Keratinocyte (primary cell): ENCODE results near the gene CARMIL1. TPM values are rescaled to one million over a fixed set of nuclear protein-coding genes. Genes with fewer than 3 reads are reported as not detected.

Source experiments
- DNase-seq: peaks from one replicate; pipeline ENCODE4 v3.0.0-alpha.2; 2011; ENCODE audit warnings: low read depth, missing footprints, low spot score
- FAIRE-seq: peaks from 2 replicates; lab custom pipeline; 2011; peaks lifted over from hg19 to GRCh38; lab: Jason Lieb, UNC
- H2AFZ ChIP-seq: 2 replicates; pipeline ENCODE4 v1.6.0; 2012; ENCODE audit warnings: low read length, control low read depth, inconsistent platforms; ENCODE audit not compliant: control insufficient read depth
- H3K27ac ChIP-seq: 2 replicates; pipeline ENCODE4 v1.5.1; 2011; ENCODE audit warnings: low read length; ENCODE audit not compliant: control insufficient read depth, insufficient read depth
- H3K27me3 ChIP-seq: 3 replicates; pipeline ENCODE4 v1.6.0; 2011; ENCODE audit warnings: low read length; ENCODE audit not compliant: control insufficient read depth, insufficient read depth; ENCODE audit errors: extremely low read depth
- H3K36me3 ChIP-seq, 2 experiments: 2 replicates in 1 of 2; 3 replicates in 1 of 2; pipeline ENCODE4 v1.5.1; 2011; ENCODE audit warnings: low read length in 2 of 2, mild to moderate bottlenecking in 1 of 2; ENCODE audit not compliant: control insufficient read depth in 2 of 2, insufficient read depth in 2 of 2; ENCODE audit errors: extremely low read depth in 1 of 2
- H3K4me1 ChIP-seq: 3 replicates; pipeline ENCODE4 v1.5.1; 2011; ENCODE audit warnings: low read length; ENCODE audit not compliant: control insufficient read depth, insufficient read depth; ENCODE audit errors: extremely low read depth
- H3K4me2 ChIP-seq: 3 replicates; pipeline ENCODE4 v1.6.0; 2011; ENCODE audit warnings: low read depth, low read length; ENCODE audit not compliant: control insufficient read depth, insufficient read depth; ENCODE audit errors: extremely low read depth
- H3K4me3 ChIP-seq, 3 experiments: fragments of 200-600 bp in 1 of 3; sonication (generic) in 1 of 3; 2 replicates in 2 of 3; 3 replicates in 1 of 3; pipeline ENCODE4 v1.5.1; 2011 to 2016; ENCODE audit warnings: low read length in 3 of 3, mild to moderate bottlenecking in 3 of 3, control low read depth in 2 of 3, inconsistent platforms in 1 of 3, low read depth in 1 of 3, mixed read lengths in 1 of 3, mixed run types in 1 of 3, moderate library complexity in 1 of 3; ENCODE audit not compliant: control insufficient read depth in 2 of 3, insufficient read depth in 2 of 3; ENCODE audit errors: extremely low read depth in 1 of 3
- H3K79me2 ChIP-seq: 2 replicates; pipeline ENCODE4 v1.6.0; 2012; ENCODE audit warnings: low read length; ENCODE audit not compliant: control insufficient read depth, insufficient read depth
- H3K9ac ChIP-seq: 3 replicates; pipeline ENCODE4 v1.6.0; 2011; ENCODE audit warnings: low read length; ENCODE audit not compliant: control insufficient read depth, insufficient read depth; ENCODE audit errors: extremely low read depth
- H3K9me1 ChIP-seq: 3 replicates; pipeline ENCODE4 v1.6.0; 2011; ENCODE audit warnings: low read length; ENCODE audit not compliant: control insufficient read depth, insufficient read depth; ENCODE audit errors: extremely low read depth
- H3K9me3 ChIP-seq: 2 replicates; pipeline ENCODE4 v1.5.1; 2012; ENCODE audit warnings: low read depth, low read length; ENCODE audit not compliant: control insufficient read depth
- H4K20me1 ChIP-seq: 3 replicates; pipeline ENCODE4 v1.6.0; 2011; ENCODE audit warnings: low read length; ENCODE audit not compliant: control insufficient read depth, insufficient read depth; ENCODE audit errors: extremely low read depth
- EZH2 ChIP-seq: IDR thresholded peaks from one replicate; pipeline ENCODE4 v1.6.1; 2012; ENCODE audit warnings: inconsistent platforms, mild to moderate bottlenecking, low read length, moderate library complexity
- dilution Hi-C: fragments of 300-500 bp; cut with MboI; formaldehyde crosslinking; loops from one replicate; pipeline ENCODE4 v1.7.0; 2020; ENCODE audit warnings: low sequenced_read_pairs; ENCODE audit not compliant: extremely low pct_ligation_motif_present
- polyA plus RNA-seq, 5 experiments: library from polyadenylated mRNA; depleted of rRNA in 3 of 5; stranded (reverse) in 3 of 5; stranded (forward) in 1 of 5; unstranded in 1 of 5; fragments of >200 nt; gene quantifications; 1 replicate in 1 of 5; 2 replicates in 3 of 5; 3 replicates in 1 of 5; pipeline versions ENCODE4 v1.2.1 to v1.2.3, GENCODE V29; 2011 to 2012; ENCODE audit warnings: missing spikeins in 2 of 5, low read depth in 1 of 5, low replicate concordance in 1 of 5
- TF ChIP-seq, protein P1 (sequence below), 3 experiments: IDR thresholded peaks in 1 of 3; conservative IDR thresholded peaks in 1 of 3; optimal IDR thresholded peaks in 1 of 3; 2 replicates in 2 of 3; 3 replicates in 1 of 3; pipeline versions ENCODE3 to v1.5.1; 2011; ENCODE audit warnings: low read length in 3 of 3, mild to moderate bottlenecking in 3 of 3, moderate library complexity in 2 of 3, control low read depth in 1 of 3, inconsistent platforms in 1 of 3; ENCODE audit not compliant: insufficient read depth in 2 of 3; ENCODE audit errors: extremely low read depth in 1 of 3

Gene CARMIL1
- polyA plus RNA-seq, 1 donor (not counting 4 experiments of a cell fraction or from before 2014, with no cell fraction given): 18.9 TPM

DNA sequence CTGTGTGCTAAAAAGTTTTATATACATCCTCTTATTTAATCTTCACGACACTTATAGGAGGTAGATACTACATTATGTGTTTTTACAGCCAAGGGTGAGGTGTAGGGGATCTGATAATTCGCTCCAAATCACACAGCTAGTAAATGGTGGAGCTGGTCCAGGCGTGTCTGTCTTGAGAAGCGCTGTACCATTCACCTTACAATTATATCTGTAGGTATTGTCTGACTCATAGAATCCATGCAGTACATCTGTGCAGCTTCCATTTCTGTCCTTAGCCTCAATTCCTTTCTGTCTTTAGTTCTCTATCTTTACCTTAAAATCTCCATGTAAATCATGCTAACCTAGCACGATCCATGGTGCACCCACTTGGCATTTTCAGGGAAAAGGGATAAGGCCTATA is 120.7 kb downstream of the CARMIL1 start:
- no peak overlapping the region for H2AFZ ChIP-seq
- dilution Hi-C loops: no loop called here
- TF ChIP-seq EZH2: no peak
- TF ChIP-seq, protein P1, sequence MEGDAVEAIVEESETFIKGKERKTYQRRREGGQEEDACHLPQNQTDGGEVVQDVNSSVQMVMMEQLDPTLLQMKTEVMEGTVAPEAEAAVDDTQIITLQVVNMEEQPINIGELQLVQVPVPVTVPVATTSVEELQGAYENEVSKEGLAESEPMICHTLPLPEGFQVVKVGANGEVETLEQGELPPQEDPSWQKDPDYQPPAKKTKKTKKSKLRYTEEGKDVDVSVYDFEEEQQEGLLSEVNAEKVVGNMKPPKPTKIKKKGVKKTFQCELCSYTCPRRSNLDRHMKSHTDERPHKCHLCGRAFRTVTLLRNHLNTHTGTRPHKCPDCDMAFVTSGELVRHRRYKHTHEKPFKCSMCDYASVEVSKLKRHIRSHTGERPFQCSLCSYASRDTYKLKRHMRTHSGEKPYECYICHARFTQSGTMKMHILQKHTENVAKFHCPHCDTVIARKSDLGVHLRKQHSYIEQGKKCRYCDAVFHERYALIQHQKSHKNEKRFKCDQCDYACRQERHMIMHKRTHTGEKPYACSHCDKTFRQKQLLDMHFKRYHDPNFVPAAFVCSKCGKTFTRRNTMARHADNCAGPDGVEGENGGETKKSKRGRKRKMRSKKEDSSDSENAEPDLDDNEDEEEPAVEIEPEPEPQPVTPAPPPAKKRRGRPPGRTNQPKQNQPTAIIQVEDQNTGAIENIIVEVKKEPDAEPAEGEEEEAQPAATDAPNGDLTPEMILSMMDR (optimal IDR thresholded peaks at IDR 0.05 in 1 of 3, IDR thresholded peaks at IDR 0.05 in 1 of 3, conservative IDR thresholded peaks at IDR 0.05 in 1 of 3; ENCODE audit: extremely low read depth in 1 of 3, insufficient read depth in 2 of 3, low read length in 3 of 3): no peak
- no peak overlapping the region for H3K9ac ChIP-seq
- H3K79me2 ChIP-seq: peaks cover 34% of the 10 kb centered on the region
- DNase-seq (no peak), FAIRE-seq (peak; percentile 59)
- H3K9me1 ChIP-seq: no peaks in the 10 kb centered on the region
- no peak overlapping the region for H3K27ac ChIP-seq
- no peaks in the 10 kb centered on the region for H3K9me3 ChIP-seq
- no peak overlapping the region for H3K4me2 ChIP-seq
- H3K4me1 ChIP-seq: peaks cover 18% of the 10 kb centered on the region
- H3K4me3 ChIP-seq: no peak overlapping the region
- H3K36me3 ChIP-seq: no peaks in the 10 kb centered on the region
- H3K27me3 ChIP-seq: no peaks in the 10 kb centered on the region
- no peaks in the 10 kb centered on the region for H4K20me1 ChIP-seq

DNA sequence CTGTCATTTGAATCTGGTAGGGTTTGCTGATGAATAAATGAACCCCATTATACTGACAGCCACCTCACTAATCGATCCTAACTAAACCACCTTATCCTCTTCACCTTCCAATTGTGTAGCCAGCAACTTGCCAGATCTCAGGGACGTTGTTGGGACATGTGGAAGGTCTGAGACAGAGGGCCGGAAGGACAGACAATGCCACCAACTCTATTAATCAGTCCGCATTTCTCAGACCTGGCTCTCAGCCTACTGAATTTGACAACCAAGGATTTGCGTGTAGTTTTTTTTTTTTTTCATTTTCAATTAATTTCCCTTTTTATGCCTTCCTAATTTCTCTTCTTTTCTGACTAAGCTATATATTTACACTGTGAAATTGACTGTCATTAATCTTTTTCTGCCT is 122.5 kb downstream of the CARMIL1 start:
- Histone ChIP-seq H3K9ac (no peak overlapping the region), H3K9me3 (no peaks in the 10 kb centered on the region), H4K20me1 (no peaks in the 10 kb centered on the region), H3K4me1 (peaks cover 28% of the 10 kb centered on the region), H3K79me2 (peaks cover 38% of the 10 kb centered on the region), H3K4me3 (no peak overlapping the region), H3K27ac (no peak overlapping the region), H3K9me1 (no peaks in the 10 kb centered on the region), H3K27me3 (no peaks in the 10 kb centered on the region), H3K4me2 (peak overlapping the region; percentile 1), H3K36me3 (no peaks in the 10 kb centered on the region), H2AFZ (no peak overlapping the region)
- dilution Hi-C loops: no loop called here
- peak; percentile 80 for FAIRE-seq
- no peak for DNase-seq
- TF ChIP-seq, protein P1 (optimal IDR thresholded peaks at IDR 0.05 in 1 of 3, IDR thresholded peaks at IDR 0.05 in 1 of 3, conservative IDR thresholded peaks at IDR 0.05 in 1 of 3; ENCODE audit: extremely low read depth in 1 of 3, insufficient read depth in 2 of 3, low read length in 3 of 3): no peak
- no peak for TF ChIP-seq EZH2
